Aorta (tissue), 5 donors: ENCODE results near the gene GTSF1L. TPM values are rescaled to one million over a fixed set of nuclear protein-coding genes. Genes with fewer than 3 reads are reported as not detected.

Experiments
- ATAC-seq: fragments of 200-7000 bp; cut with Tn5 transposase; one replicate; pipeline ENCODE4 v1.9.1; 2022; ENCODE audit warnings: moderate library complexity; ENCODE audit not compliant: low FRiP score
- DNase-seq, 2 donors: peaks; one replicate each; pipeline ENCODE4 v3.0.0-alpha.2; 2020
- H3K27ac ChIP-seq, 2 donors: one replicate each; pipeline ENCODE4 v1.5.1; 2013; ENCODE audit warnings: low read length in 2 of 2, mild to moderate bottlenecking in 2 of 2, moderate library complexity in 2 of 2, control low read depth in 1 of 2, inconsistent platforms in 1 of 2, low read depth in 1 of 2
- H3K27me3 ChIP-seq, 2 donors: one replicate each; pipeline ENCODE4 v1.6.1; 2013; ENCODE audit warnings: control low read depth in 1 of 2, low read length in 1 of 2, mild to moderate bottlenecking in 1 of 2, moderate library complexity in 1 of 2; ENCODE audit not compliant: insufficient read depth in 2 of 2, control insufficient read depth in 1 of 2
- H3K36me3 ChIP-seq, 2 donors: one replicate each; pipeline ENCODE4 v1.6.1; 2013; ENCODE audit warnings: control low read depth in 1 of 2, low read length in 1 of 2, mild to moderate bottlenecking in 1 of 2; ENCODE audit not compliant: insufficient read depth in 2 of 2, control insufficient read depth in 1 of 2
- H3K4me1 ChIP-seq, 2 donors: one replicate each; pipeline ENCODE4 v1.6.1; 2013; ENCODE audit warnings: low read length in 2 of 2, control low read depth in 1 of 2, mild to moderate bottlenecking in 1 of 2, moderate library complexity in 1 of 2; ENCODE audit not compliant: insufficient read depth in 2 of 2, control insufficient read depth in 1 of 2
- H3K4me3 ChIP-seq, 2 donors: one replicate each; pipeline ENCODE4 v1.5.1; 2013; ENCODE audit warnings: low read length in 2 of 2, control low read depth in 1 of 2, mild to moderate bottlenecking in 1 of 2
- H3K9me3 ChIP-seq: one replicate; pipeline ENCODE4 v1.6.1; 2013; ENCODE audit warnings: mild to moderate bottlenecking, low read length; ENCODE audit not compliant: control insufficient read depth
- WGBS, 2 donors: extraction: QIAGEN DNeasy Blood & Tissue Kit; methylation state at CpG; one replicate each; pipeline ENCODE4 v1.1.7; 2013; 5-methylcytosine and 5-hydroxymethylcytosine counted together
- intact Hi-C, 2 donors: fragments of 100-400 bp; cut with DNase I; formaldehyde crosslinking; loops; one replicate each; pipeline versions ENCODE4 v1.14.2 to v1.15.0; 2022
- polyA plus RNA-seq, 2 donors: library from polyadenylated mRNA; stranded (reverse); fragments of 200-250 nt; gene quantifications; one replicate each; pipeline ENCODE4 v1.2.3, GENCODE V29; 2013
- total RNA-seq, 2 donors: library from RNA; stranded (reverse); fragmentation: NEBNext Ultra II Directional; extraction: Animal tissue kit (Norgen Biotek cat#: 25700); gene quantifications; one replicate each; pipeline ENCODE4 v1.2.1, GENCODE V29; 2021
- donor health status: healthy with polysubstance abuse.
- donor health status: Bipolar disorder and iron deficiency.
- donor health status: DM: no; HTN: no; CAD: no.
- donor health status: DM: no; HTN: no; CAD: no.
- donor health status: DM: yes; HTN: yes; CAD: no.

The GTSF1L gene
- total and polyA plus RNA-seq, 4 donors = not detected

- H3K27me3 ChIP-seq = no peaks in the 10 kb centered on the region
- ATAC-seq = no peak
- no peak overlapping the region for H3K4me3 ChIP-seq
- H3K27ac ChIP-seq = no peak overlapping the region
- no peaks in the 10 kb centered on the region for H3K9me3 ChIP-seq
- no peak for DNase-seq
- H3K4me1 ChIP-seq = no peaks in the 10 kb centered on the region
- intact Hi-C loops = loop anchor here (2.0 to 10.0 kb wide), 4 partner anchors 92 to 454 kb away; partner anchors contain the start of gene TOX2 (in 1 of the 2)
- no peaks in the 10 kb centered on the region for H3K36me3 ChIP-seq
Measured at GRCh38 chr20:43750774-43751166, 24.0 kb upstream of the GTSF1L start.

GRCh38 chr20:43749734-43750294, 23.0 kb upstream of the GTSF1L start:
- no peaks in the 10 kb centered on the region for H3K27me3 ChIP-seq
- DNase-seq (peak; percentile 81 to 96), ATAC-seq (peak; percentile 88)
- 8 to 9% methylated on average over 23 of the region's 23 CpGs for WGBS, 2 donors
- H3K27ac ChIP-seq = no peak overlapping the region
- H3K36me3 ChIP-seq = no peaks in the 10 kb centered on the region
- H3K4me1 ChIP-seq = no peaks in the 10 kb centered on the region
- H3K9me3 ChIP-seq = no peaks in the 10 kb centered on the region
- no peak overlapping the region for H3K4me3 ChIP-seq
- intact Hi-C loops = loop anchor here (1.0 to 10.0 kb wide), 5 partner anchors 92 to 455 kb away; partner anchors contain the start of gene TOX2 (in 1 of the 2)

GRCh38 chr20:43748274-43748673, 21.5 kb upstream of the GTSF1L start:
- H3K9me3 ChIP-seq = no peaks in the 10 kb centered on the region
- no peaks in the 10 kb centered on the region for H3K27me3 ChIP-seq
- no peaks in the 10 kb centered on the region for H3K36me3 ChIP-seq
- H3K27ac ChIP-seq = no peak overlapping the region
- 88 to 90% methylated on average over 1 of the region's 1 CpG for WGBS, 2 donors
- H3K4me1 ChIP-seq = no peaks in the 10 kb centered on the region
- no peak for ATAC-seq
- no peak for DNase-seq
- no peak overlapping the region for H3K4me3 ChIP-seq
- intact Hi-C loops = no loop called here

- intact Hi-C loops = no loop called here
- Histone ChIP-seq H3K4me3 (no peak overlapping the region), H3K27ac (no peak overlapping the region), H3K4me1 (no peaks in the 10 kb centered on the region), H3K36me3 (no peaks in the 10 kb centered on the region), H3K9me3 (no peaks in the 10 kb centered on the region), H3K27me3 (no peaks in the 10 kb centered on the region)
- no peak for DNase-seq
- no peak for ATAC-seq
- WGBS, 2 donors = 60 to 62% methylated on average over 12 of the region's 12 CpGs
Measured at GRCh38 chr20:43746344-43747137, 19.7 kb upstream of the GTSF1L start.

- H3K36me3 ChIP-seq = no peaks in the 10 kb centered on the region
Measured at GRCh38 chr20:43744966-43745730, 18.3 kb upstream of the GTSF1L start.

GRCh38 chr20:43744151-43744611, 17.4 kb upstream of the GTSF1L start:
- Histone ChIP-seq H3K36me3 (no peaks in the 10 kb centered on the region), H3K9me3 (no peaks in the 10 kb centered on the region), H3K4me1 (no peaks in the 10 kb centered on the region), H3K4me3 (no peak overlapping the region), H3K27ac (no peak overlapping the region), H3K27me3 (no peaks in the 10 kb centered on the region)
- no peak for ATAC-seq
- intact Hi-C loops = no loop called here
- WGBS, 2 donors = 72% methylated on average over 9 of the region's 9 CpGs
- no peak for DNase-seq

More at GRCh38 chr20:43744966-43745730, 18.3 kb upstream of the GTSF1L start:
- intact Hi-C loops = no loop called here
- ATAC-seq = no peak
- DNase-seq = no peak
- Histone ChIP-seq H3K4me3 (no peak overlapping the region), H3K9me3 (no peaks in the 10 kb centered on the region), H3K27me3 (no peaks in the 10 kb centered on the region), H3K4me1 (no peaks in the 10 kb centered on the region), H3K27ac (no peak overlapping the region)
- 26 to 34% methylated on average over 12 of the region's 12 CpGs for WGBS, 2 donors

- intact Hi-C loops = no loop called here
- Histone ChIP-seq H3K36me3 (no peaks in the 10 kb centered on the region), H3K4me3 (no peak overlapping the region), H3K27me3 (no peaks in the 10 kb centered on the region), H3K27ac (no peak overlapping the region), H3K4me1 (no peaks in the 10 kb centered on the region), H3K9me3 (no peaks in the 10 kb centered on the region)
- peak in 1 of 2 donors; percentile 15 for DNase-seq
- ATAC-seq = no peak
- WGBS, 2 donors = 84 to 87% methylated on average over 3 of the region's 3 CpGs
Measured at GRCh38 chr20:43740642-43741041, 13.8 kb upstream of the GTSF1L start.

GRCh38 chr20:43739148-43739749, 12.4 kb upstream of the GTSF1L start:
- no peaks in the 10 kb centered on the region for H3K27me3 ChIP-seq
- H3K4me3 ChIP-seq = no peak overlapping the region
- no peaks in the 10 kb centered on the region for H3K9me3 ChIP-seq
- no peak overlapping the region for H3K27ac ChIP-seq
- WGBS, 2 donors = 85 to 86% methylated on average over 9 of the region's 9 CpGs
- ATAC-seq = no peak
- no peaks in the 10 kb centered on the region for H3K4me1 ChIP-seq
- DNase-seq = peak in 1 of 2 donors; percentile 53
- intact Hi-C loops = no loop called here
- H3K36me3 ChIP-seq = no peaks in the 10 kb centered on the region
